ENCODE measurements around the gene RELN. TPM values are rescaled to one million over a fixed set of nuclear protein-coding genes. Genes with fewer than 3 reads are reported as not detected.

Gene RELN
- total RNA-seq, 1 experiment from 2014 or later: 0.20 TPM

DNA sequence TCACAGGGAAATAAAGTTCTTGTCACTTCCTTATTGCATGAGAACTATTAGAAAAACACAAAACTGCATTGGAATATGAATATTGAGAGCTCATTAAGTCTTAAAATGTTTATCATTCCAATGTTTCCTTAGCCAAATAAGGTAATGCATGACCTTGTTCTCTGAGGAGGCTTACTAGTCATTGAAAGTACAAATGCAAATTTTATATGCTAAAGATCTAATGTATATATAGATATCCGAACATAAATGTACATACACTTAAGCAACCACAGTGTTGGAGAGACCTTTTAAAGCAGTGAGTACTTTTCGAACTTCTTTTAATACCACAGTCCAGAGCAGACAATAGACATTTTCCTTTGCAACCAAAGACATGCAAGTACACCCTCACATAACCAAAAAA, 96.1 kb downstream of the RELN start:
- Histone ChIP-seq H3K4me2 (ENCODE audit: low read length) (no peak overlapping the region), H3K27ac (ENCODE audit: low read depth, low read length) (no peak overlapping the region), H4K20me1 (ENCODE audit: insufficient read depth) (no peaks in the 10 kb centered on the region), H3K9me2 (ENCODE audit: insufficient read depth) (no peaks in the 10 kb centered on the region), H3K27me3 (ENCODE audit: insufficient read depth, low read length) (peaks cover 30% of the 10 kb centered on the region), H2AFZ (ENCODE audit: low read depth, low read length, poor library complexity, severe bottlenecking) (no peak overlapping the region), H3K4me1 (ENCODE audit: control insufficient read depth in 1 of 2, insufficient read depth in 2 of 2, low read length in 2 of 2) (no peaks in the 10 kb centered on the region), H3K4me3 (replicated peaks in 1 of 2; ENCODE audit: low read depth in 1 of 2, low read length in 2 of 2) (no peak overlapping the region), H3K9ac (ENCODE audit: low read length) (no peak overlapping the region), H3K36me3 (ENCODE audit: control insufficient read depth in 1 of 2, insufficient read depth in 2 of 2, low read length in 2 of 2) (no peaks in the 10 kb centered on the region), H3K9me3 (ENCODE audit: control insufficient read depth in 1 of 2, insufficient read depth in 1 of 2, low read depth in 1 of 2, low read length in 2 of 2) (no peaks in the 10 kb centered on the region), H3K79me2 (ENCODE audit: insufficient read depth, low read length) (no peaks in the 10 kb centered on the region)
- DNase-seq (ENCODE audit: low read depth, low spot score): no peak
- CTCF ChIA-PET: no interaction called here
- intact Hi-C loops (cut with micrococcal nuclease): no loop called here
- RAD21 ChIA-PET (ENCODE audit: low non-redundant PET in 1 of 2, low total read pairs in 2 of 2, uncharacterized antibody in 2 of 2, unreplicated experiment in 2 of 2): no interaction called here
- POLR2A ChIA-PET: no interaction called here
- TF ChIP-seq, protein P1, sequence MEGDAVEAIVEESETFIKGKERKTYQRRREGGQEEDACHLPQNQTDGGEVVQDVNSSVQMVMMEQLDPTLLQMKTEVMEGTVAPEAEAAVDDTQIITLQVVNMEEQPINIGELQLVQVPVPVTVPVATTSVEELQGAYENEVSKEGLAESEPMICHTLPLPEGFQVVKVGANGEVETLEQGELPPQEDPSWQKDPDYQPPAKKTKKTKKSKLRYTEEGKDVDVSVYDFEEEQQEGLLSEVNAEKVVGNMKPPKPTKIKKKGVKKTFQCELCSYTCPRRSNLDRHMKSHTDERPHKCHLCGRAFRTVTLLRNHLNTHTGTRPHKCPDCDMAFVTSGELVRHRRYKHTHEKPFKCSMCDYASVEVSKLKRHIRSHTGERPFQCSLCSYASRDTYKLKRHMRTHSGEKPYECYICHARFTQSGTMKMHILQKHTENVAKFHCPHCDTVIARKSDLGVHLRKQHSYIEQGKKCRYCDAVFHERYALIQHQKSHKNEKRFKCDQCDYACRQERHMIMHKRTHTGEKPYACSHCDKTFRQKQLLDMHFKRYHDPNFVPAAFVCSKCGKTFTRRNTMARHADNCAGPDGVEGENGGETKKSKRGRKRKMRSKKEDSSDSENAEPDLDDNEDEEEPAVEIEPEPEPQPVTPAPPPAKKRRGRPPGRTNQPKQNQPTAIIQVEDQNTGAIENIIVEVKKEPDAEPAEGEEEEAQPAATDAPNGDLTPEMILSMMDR (IDR thresholded peaks at IDR 0.05 in 2 of 3, conservative IDR thresholded peaks at IDR 0.05 in 1 of 3; ENCODE audit: borderline replicate concordance in 1 of 3, insufficient read depth in 1 of 3, low read depth in 2 of 3, low read length in 2 of 3): no peak
- TF ChIP-seq RAD21 (IDR thresholded peaks at IDR 0.05; ENCODE audit: low read depth) (no peak), EGR1 (IDR thresholded peaks at IDR 0.05; ENCODE audit: low read depth) (no peak), SRF (IDR thresholded peaks at IDR 0.05; ENCODE audit: low read depth) (no peak), SIN3A (IDR thresholded peaks at IDR 0.05; ENCODE audit: low read depth) (no peak), FOSL1 (IDR thresholded peaks at IDR 0.05; ENCODE audit: low read depth) (no peak), SP1 (IDR thresholded peaks at IDR 0.05; ENCODE audit: low read depth) (no peak), TCF7L2 (IDR thresholded peaks at IDR 0.05; ENCODE audit: borderline replicate concordance, extremely low read depth, insufficient read depth, insufficient read length) (no peak), POLR2A (IDR thresholded peaks at IDR 0.05; ENCODE audit: borderline replicate concordance, extremely low read depth, insufficient read depth, insufficient read length) (no peak), EZH2phosphoT487 (IDR thresholded peaks at IDR 0.05; ENCODE audit: borderline replicate concordance) (no peak), POLR2AphosphoS5 (IDR thresholded peaks at IDR 0.05; ENCODE audit: low read depth, low read length) (no peak), ATF3 (IDR thresholded peaks at IDR 0.05) (no peak), ELF1 (IDR thresholded peaks at IDR 0.05; ENCODE audit: borderline replicate concordance, low read depth) (no peak)
- TF ChIP-seq, protein P2, sequence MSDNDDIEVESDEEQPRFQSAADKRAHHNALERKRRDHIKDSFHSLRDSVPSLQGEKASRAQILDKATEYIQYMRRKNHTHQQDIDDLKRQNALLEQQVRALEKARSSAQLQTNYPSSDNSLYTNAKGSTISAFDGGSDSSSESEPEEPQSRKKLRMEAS (IDR thresholded peaks at IDR 0.05): no peak
- TF ChIP-seq, protein P3, sequence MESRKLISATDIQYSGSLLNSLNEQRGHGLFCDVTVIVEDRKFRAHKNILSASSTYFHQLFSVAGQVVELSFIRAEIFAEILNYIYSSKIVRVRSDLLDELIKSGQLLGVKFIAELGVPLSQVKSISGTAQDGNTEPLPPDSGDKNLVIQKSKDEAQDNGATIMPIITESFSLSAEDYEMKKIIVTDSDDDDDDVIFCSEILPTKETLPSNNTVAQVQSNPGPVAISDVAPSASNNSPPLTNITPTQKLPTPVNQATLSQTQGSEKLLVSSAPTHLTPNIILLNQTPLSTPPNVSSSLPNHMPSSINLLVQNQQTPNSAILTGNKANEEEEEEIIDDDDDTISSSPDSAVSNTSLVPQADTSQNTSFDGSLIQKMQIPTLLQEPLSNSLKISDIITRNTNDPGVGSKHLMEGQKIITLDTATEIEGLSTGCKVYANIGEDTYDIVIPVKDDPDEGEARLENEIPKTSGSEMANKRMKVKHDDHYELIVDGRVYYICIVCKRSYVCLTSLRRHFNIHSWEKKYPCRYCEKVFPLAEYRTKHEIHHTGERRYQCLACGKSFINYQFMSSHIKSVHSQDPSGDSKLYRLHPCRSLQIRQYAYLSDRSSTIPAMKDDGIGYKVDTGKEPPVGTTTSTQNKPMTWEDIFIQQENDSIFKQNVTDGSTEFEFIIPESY (IDR thresholded peaks at IDR 0.05; ENCODE audit: extremely low read depth, insufficient replicate concordance, low read length): no peak
- ATAC-seq: no peak
- no TSS peak for BruUV-seq (replicated peaks)

All from HCT116 (cell line).